Body of pancreas (tissue), 4 donors: ENCODE data around the gene OGFR. TPM values are rescaled to one million over a fixed set of nuclear protein-coding genes. Genes with fewer than 3 reads are reported as not detected.

Experiments
- ATAC-seq: fragments of 150-250 bp; one replicate; pipeline ENCODE4 v1.9.1; 2016
- DNase-seq, 4 donors: peaks; one replicate each; pipeline ENCODE4 v3.0.0-alpha.2; 2019
- H3K27ac ChIP-seq, 4 donors: fragments of 200-600 bp; sonication (generic); 1 replicate in 3 of 4; 2 replicates in 1 of 4; pipeline versions ENCODE4 v1.5.1 to v1.6.1; 2016 to 2019; ENCODE audit warnings: mild to moderate bottlenecking in 1 of 4, mixed read lengths in 1 of 4, moderate library complexity in 1 of 4
- H3K27me3 ChIP-seq, 2 donors: fragments of 200-600 bp; sonication (generic); one replicate each; pipeline ENCODE4 v1.6.0; 2016; ENCODE audit warnings: mild to moderate bottlenecking in 1 of 2
- H3K36me3 ChIP-seq, 2 donors: fragments of 200-600 bp; sonication (generic); replicated peaks in 1 of 2; 2 replicates each; pipeline ENCODE4 v1.5.1; 2016; ENCODE audit warnings: low read depth in 2 of 2; ENCODE audit not compliant: insufficient read depth in 1 of 2
- H3K4me1 ChIP-seq: fragments of 200-600 bp; sonication (generic); one replicate; pipeline ENCODE4 v1.6.0; 2016
- H3K4me3 ChIP-seq, 2 donors: fragments of 200-600 bp; sonication (generic); 1 replicate in 1 of 2; 2 replicates in 1 of 2; pipeline ENCODE4 v1.5.1; 2016 to 2019
- H3K9me3 ChIP-seq, 3 donors: fragments of 200-600 bp; sonication (generic); 1 replicate in 2 of 3; 2 replicates in 1 of 3; pipeline ENCODE4 v1.5.1; 2016
- CTCF ChIP-seq, 7 experiments: fragments of 450-650 bp in 4 of 7; fragments of 200-600 bp in 3 of 7; sonication (generic) in 3 of 7; IDR thresholded peaks; one replicate each; pipeline ENCODE4 v1.5.1; 2016 to 2019; ENCODE audit warnings: antibody characterized with exemption in 7 of 7
- POLR2A ChIP-seq, 3 donors: fragments of 450-650 bp; IDR thresholded peaks; one replicate each; pipeline ENCODE4 v1.6.1; 2016; ENCODE audit warnings: antibody characterized with exemption in 3 of 3, mild to moderate bottlenecking in 2 of 3
- WGBS, 2 donors: methylation state at CpG; one replicate each; pipeline ENCODE4 v1.1.5; 2017; 5-methylcytosine and 5-hydroxymethylcytosine counted together
- intact Hi-C: fragments of 100-400 bp; cut with DNase I; formaldehyde crosslinking; loops from one replicate; pipeline ENCODE4 v1.15.1; 2023
- total RNA-seq, 2 donors: library from RNA; depleted of rRNA; stranded (reverse); fragments of >200 nt; gene quantifications; one replicate each; pipeline ENCODE4 v1.1.0, GENCODE V29; 2016

Gene OGFR
- total RNA-seq, 2 donors from 2014 or later = 46.4 to 47.8 TPM

DNA sequence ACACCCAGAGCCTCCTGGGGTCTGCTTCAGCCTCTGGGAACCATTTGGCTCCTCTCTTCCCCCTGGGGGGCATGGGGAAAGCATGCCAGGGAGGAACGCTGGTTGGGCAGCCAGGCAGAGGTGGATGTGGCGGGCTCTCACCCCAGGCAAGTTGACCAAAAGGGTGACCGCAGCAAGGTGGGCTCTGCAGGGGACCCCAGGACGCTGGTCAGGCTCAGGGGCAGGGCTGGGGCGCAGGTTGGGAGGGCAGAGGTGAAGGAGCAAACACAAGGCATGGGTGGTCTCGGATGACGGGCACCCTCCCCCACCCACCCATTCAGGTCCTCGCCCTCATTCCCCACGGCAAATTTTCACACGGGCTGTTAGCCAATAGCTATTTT, 38.6 kb upstream of the OGFR start:
- Histone ChIP-seq H3K9me3 (no peaks in the 10 kb centered on the region), H3K4me1 (peaks cover 40% of the 10 kb centered on the region), H3K4me3 (no peak overlapping the region), H3K36me3 (no peaks in the 10 kb centered on the region), H3K27ac (peak overlapping the region in 2 of 4 donors; percentile 63 to 87), H3K27me3 (no peaks in the 10 kb centered on the region)
- ATAC-seq (no peak), DNase-seq (no peak)
- intact Hi-C loops = no loop called here
- WGBS, 2 donors = 32 to 34% methylated on average over 8 to 10 of the region's 10 CpGs
- TF ChIP-seq CTCF (IDR thresholded peaks at IDR 0.05) (no peak), POLR2A (IDR thresholded peaks at IDR 0.05) (no peak)

DNA sequence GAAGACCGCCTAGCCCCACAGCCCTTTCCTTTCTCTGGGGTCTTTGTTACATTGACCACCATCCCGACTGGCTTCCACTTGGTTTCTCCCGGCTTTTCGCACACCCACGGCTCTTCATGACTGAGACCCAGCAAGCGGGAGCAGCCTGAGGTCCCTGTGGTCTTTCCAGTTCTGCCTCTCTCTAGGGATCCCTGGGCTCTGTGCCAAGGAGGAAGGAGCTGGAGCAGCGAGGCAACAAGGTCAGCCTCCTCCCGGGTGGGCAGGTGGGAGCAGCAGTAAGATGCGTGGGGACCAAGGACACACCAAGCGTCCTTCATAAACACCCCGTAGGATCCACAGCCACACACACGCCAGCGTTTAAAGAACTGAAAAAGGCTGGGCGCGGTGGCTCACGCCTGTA, 37.9 kb upstream of the OGFR start:
- ATAC-seq = peak; percentile 49
- H3K36me3 ChIP-seq = no peaks in the 10 kb centered on the region
- WGBS, 2 donors = 29 to 36% methylated on average over 14 to 16 of the region's 16 CpGs
- peak overlapping the region in 3 of 4 donors; percentile 63 to 87 (median 85) for H3K27ac ChIP-seq
- peak; percentile 68 to 87 (median 80) for DNase-seq
- H3K4me1 ChIP-seq = peaks cover 40% of the 10 kb centered on the region
- no peaks in the 10 kb centered on the region for H3K9me3 ChIP-seq
- no peaks in the 10 kb centered on the region for H3K27me3 ChIP-seq
- H3K4me3 ChIP-seq = no peak overlapping the region
- TF ChIP-seq POLR2A (IDR thresholded peaks at IDR 0.05) (peak in 1 of 3 donors; percentile 11), CTCF (IDR thresholded peaks at IDR 0.05) (no peak)
- intact Hi-C loops = no loop called here

DNA sequence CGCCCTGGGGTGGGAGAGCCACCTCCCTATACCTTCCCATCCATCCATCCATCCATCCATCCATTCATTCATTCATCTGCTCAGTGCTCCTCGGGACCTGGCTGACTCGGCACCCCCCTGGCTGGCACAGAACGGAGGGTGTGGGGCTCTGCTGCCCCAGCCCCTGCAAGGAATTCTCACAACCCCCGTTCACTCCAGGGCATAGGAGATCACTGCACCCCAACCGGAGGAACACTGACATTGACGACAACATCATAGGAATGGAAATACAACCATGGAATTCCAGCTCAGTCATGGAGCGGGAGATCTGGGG, 36.4 kb upstream of the OGFR start:
- no peaks in the 10 kb centered on the region for H3K27me3 ChIP-seq
- WGBS, 2 donors = 52 to 68% methylated on average over 4 to 8 of the region's 8 CpGs
- no peak overlapping the region for H3K4me3 ChIP-seq
- no peaks in the 10 kb centered on the region for H3K9me3 ChIP-seq
- H3K27ac ChIP-seq = peak overlapping the region; percentile 67 to 88 (median 86)
- H3K36me3 ChIP-seq = no peaks in the 10 kb centered on the region
- intact Hi-C loops = no loop called here
- H3K4me1 ChIP-seq = peaks cover 51% of the 10 kb centered on the region
- ATAC-seq = no peak
- DNase-seq = no peak
- TF ChIP-seq POLR2A (IDR thresholded peaks at IDR 0.05) (no peak), CTCF (IDR thresholded peaks at IDR 0.05) (no peak)

DNA sequence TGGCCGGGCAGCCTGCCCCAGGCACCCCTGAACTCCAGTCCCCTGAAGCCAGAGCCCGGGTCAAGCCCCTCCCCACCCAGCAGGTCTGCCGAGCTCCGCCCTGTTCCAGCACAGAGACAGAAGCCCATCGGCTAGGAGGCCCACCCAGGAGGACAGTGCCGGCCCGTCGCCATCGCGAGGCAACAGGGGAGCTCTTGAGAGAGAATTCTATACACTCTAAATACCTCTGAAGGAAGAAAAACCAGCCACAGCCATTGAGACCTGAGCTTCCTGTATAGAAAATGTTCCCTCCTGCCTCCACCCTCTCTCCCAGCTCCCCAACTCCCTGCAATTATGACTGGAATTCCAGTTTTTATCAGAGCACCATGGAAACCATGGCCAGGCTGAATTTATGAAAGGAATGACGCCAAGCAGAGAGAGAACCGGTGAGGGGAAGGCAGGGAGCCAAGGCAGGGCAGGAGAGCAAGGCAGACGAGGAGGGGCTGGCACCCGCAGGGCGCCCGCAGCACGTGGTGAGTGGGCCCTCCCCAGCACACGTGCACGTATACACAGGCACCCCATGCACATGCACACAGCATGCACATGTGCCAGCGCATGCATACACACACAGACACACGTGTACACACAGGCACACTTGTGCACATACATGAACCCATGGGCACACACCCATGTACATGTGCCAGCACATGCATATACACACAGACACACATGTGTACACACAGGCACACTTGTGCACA, 35.9 kb upstream of the OGFR start:
- H3K36me3 ChIP-seq = no peaks in the 10 kb centered on the region
- H3K27me3 ChIP-seq = no peaks in the 10 kb centered on the region
- intact Hi-C loops = no loop called here
- DNase-seq (peak; percentile 67 to 84 (median 80)), ATAC-seq (peak; percentile 72)
- H3K4me3 ChIP-seq = no peak overlapping the region
- WGBS, 2 donors = 26 to 29% methylated on average over 10 to 21 of the region's 21 CpGs
- TF ChIP-seq POLR2A (IDR thresholded peaks at IDR 0.05) (peak; percentile 18 to 83 (median 78)), CTCF (IDR thresholded peaks at IDR 0.05) (peak in 1 of 7 experiments; percentile 18)
- no peaks in the 10 kb centered on the region for H3K9me3 ChIP-seq
- H3K4me1 ChIP-seq = peaks cover 55% of the 10 kb centered on the region
- H3K27ac ChIP-seq = peak overlapping the region; percentile 67 to 88 (median 86)
